Fibroblast of lung (primary cell): ENCODE measurements around the gene LAMA4.

Experiments used
- CTCF ChIP-seq, 2 donors: IDR thresholded peaks in 1 of 2; conservative IDR thresholded peaks in 1 of 2; 1 replicate in 1 of 2; 2 replicates in 1 of 2; pipeline ENCODE4 v1.5.1; 2011 to 2012; ENCODE audit warnings: low read length in 2 of 2, control low read depth in 1 of 2, inconsistent platforms in 1 of 2, low read depth in 1 of 2, mild to moderate bottlenecking in 1 of 2
- EZH2 ChIP-seq: IDR thresholded peaks from 2 replicates; pipeline ENCODE4 v1.5.1; 2012; ENCODE audit warnings: low read length, control low read depth, mild to moderate bottlenecking; ENCODE audit errors: missing control alignments

- no peak for TF ChIP-seq CTCF (conservative IDR thresholded peaks at IDR 0.05 in 1 of 2, IDR thresholded peaks at IDR 0.05 in 1 of 2; ENCODE audit: low read depth in 1 of 2, low read length in 2 of 2)
- TF ChIP-seq EZH2: no peak
Measured at GRCh38 chr6:112272799-112273198, 18.4 kb upstream of the LAMA4 start.
